PC-3 (cell line): Measurements from ENCODE around the gene HBP1. TPM values are rescaled to one million over a fixed set of nuclear protein-coding genes. Genes with fewer than 3 reads are reported as not detected.

Source experiments
- ATAC-seq: fragments of 200-7000 bp; cut with Tn5 transposase; 2 replicates; pipeline ENCODE4 v1.9.1; 2020; ENCODE audit warnings: mild to moderate bottlenecking, moderate library complexity
- BruUV-seq: library from RNA; stranded (reverse); fragments of 400-500 nt; replicated peaks from 2 replicates; lab custom pipeline; 2021; lab: Mats Ljungman, UMichigan
- CTCF ChIA-PET: fragments of 300-600 bp; sonication (Branson Sonifier 250); formaldehyde crosslinking; loops from one replicate; lab custom pipeline; 2022; ENCODE audit warnings: antibody characterized with exemption; lab: Charles Lee
- POLR2A ChIA-PET: fragments of 300-600 bp; sonication (Branson Sonifier 250); formaldehyde crosslinking; loops from one replicate; lab custom pipeline; 2022; ENCODE audit warnings: antibody characterized with exemption; ENCODE audit not compliant: unreplicated experiment; lab: Charles Lee
- DNase-seq: peaks from one replicate; pipeline ENCODE4 v3.0.0-alpha.2; 2015
- H2AFZ ChIP-seq: fragments of 300-600 bp; sonication (generic); 2 replicates; pipeline ENCODE4 v1.6.0; 2016; ENCODE audit warnings: antibody characterized with exemption, low read length
- H3F3A ChIP-seq: fragments of 300-600 bp; sonication (generic); one replicate; pipeline ENCODE4 v1.6.0; 2017; ENCODE audit warnings: antibody characterized with exemption, low read length, control low read depth, mild to moderate bottlenecking; ENCODE audit not compliant: unreplicated experiment
- H3K27ac ChIP-seq: fragments of 300-600 bp; sonication (generic); 2 replicates; pipeline ENCODE4 v1.5.1; 2016; ENCODE audit warnings: mild to moderate bottlenecking, low read length
- H3K27me3 ChIP-seq: fragments of 300-600 bp; sonication (generic); 2 replicates; pipeline ENCODE4 v1.6.1; 2016; ENCODE audit warnings: low read length, mixed read lengths
- H3K36me3 ChIP-seq: fragments of 300-600 bp; sonication (generic); 2 replicates; pipeline ENCODE4 v1.6.1; 2016; ENCODE audit warnings: low read depth, mixed run types, low read length, mixed read lengths
- H3K4me1 ChIP-seq: fragments of 300-600 bp; sonication (generic); 2 replicates; pipeline ENCODE4 v1.5.1; 2016; ENCODE audit warnings: low read length; ENCODE audit not compliant: insufficient read depth
- H3K4me2 ChIP-seq: fragments of 300-600 bp; sonication (generic); 2 replicates; pipeline ENCODE4 v1.6.0; 2016; ENCODE audit warnings: low read length
- H3K4me3 ChIP-seq: fragments of 300-600 bp; sonication (generic); 2 replicates; pipeline ENCODE4 v1.5.1; 2016; ENCODE audit warnings: mild to moderate bottlenecking, low read length, mixed read lengths
- H3K79me2 ChIP-seq: fragments of 300-600 bp; sonication (generic); 2 replicates; pipeline ENCODE4 v1.6.1; 2017; ENCODE audit warnings: low read length, mixed read lengths
- H3K9ac ChIP-seq: fragments of 300-600 bp; sonication (generic); 2 replicates; pipeline ENCODE4 v1.6.0; 2016; ENCODE audit warnings: mild to moderate bottlenecking, low read length
- H3K9me2 ChIP-seq: fragments of 300-600 bp; sonication (generic); replicated peaks from 2 replicates; pipeline ENCODE4 v1.6.1; 2016; ENCODE audit warnings: mixed run types, low read length, mixed read lengths
- H3K9me3 ChIP-seq: fragments of 300-600 bp; sonication (generic); 2 replicates; pipeline ENCODE4 v1.6.1; 2016; ENCODE audit warnings: low read length, mixed read lengths
- H4K20me1 ChIP-seq: fragments of 300-600 bp; sonication (generic); 2 replicates; pipeline ENCODE4 v1.6.1; 2016; ENCODE audit warnings: low read length, mixed read lengths
- EZH2 ChIP-seq: fragments of 300-600 bp; sonication (generic); IDR thresholded peaks from one replicate; pipeline ENCODE4 v1.6.1; 2017; ENCODE audit warnings: antibody characterized with exemption, mild to moderate bottlenecking, low read length; ENCODE audit not compliant: unreplicated experiment
- EZH2phosphoT487 ChIP-seq: fragments of 300-600 bp; sonication (generic); IDR thresholded peaks from 2 replicates; pipeline ENCODE4 v1.6.1; 2018; ENCODE audit warnings: mild to moderate bottlenecking, antibody characterized with exemption, low read length, borderline replicate concordance
- intact Hi-C: fragments of 100-400 bp; cut with micrococcal nuclease; formaldehyde crosslinking; loops from 2 replicates; pipeline ENCODE4 v1.9.0; 2023
- total RNA-seq: library from RNA; depleted of rRNA; stranded (reverse); fragments of >200 nt; gene quantifications from 2 replicates; pipeline ENCODE4 v1.2.3, GENCODE V29; 2014
- TF ChIP-seq, protein P1 (sequence below): fragments of 300-600 bp; sonication (generic); conservative IDR thresholded peaks from 2 replicates; pipeline ENCODE4 v1.5.1; 2017; ENCODE audit warnings: antibody characterized with exemption, low read depth, mild to moderate bottlenecking, low read length

HBP1 gene
- total RNA-seq, 1 experiment from 2014 or later: 13.0 TPM

DNA sequence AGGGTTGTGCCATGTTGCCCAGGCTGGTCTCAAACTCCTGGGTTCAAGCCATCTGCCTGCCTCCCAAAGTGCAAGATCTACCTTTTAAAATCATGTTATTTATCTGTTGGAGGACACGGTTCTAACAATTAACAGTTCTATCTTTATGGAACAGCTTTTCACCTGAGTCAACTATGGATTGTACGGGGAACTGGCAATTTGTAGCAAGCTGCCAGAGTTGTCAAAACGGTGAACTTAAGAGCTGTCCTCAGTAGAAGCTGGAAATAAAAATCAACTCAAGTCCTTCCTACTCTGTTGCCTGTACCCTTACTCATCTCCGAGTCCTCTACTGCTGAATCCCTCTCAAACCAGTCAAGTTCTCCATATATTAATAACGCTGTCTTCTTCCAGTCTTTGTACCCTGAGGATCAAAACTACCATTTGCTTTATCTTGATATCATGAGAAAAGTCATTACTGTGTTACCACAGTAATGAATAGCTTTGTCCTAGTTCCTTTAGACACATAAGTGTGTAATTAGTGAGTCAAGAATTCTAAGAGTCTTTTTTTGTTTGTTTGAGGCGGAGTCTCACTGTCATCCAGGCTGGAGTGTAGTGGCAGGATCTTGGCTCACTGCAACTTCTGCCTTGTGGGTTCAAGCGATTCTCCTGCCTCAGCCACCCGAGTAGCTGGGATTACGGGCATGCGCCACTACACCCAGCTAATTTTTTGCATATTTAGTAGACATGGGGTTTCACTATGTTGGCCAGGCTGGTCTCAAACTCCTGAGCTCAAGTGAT, 28.2 kb downstream of the HBP1 start:
- intact Hi-C loops: no loop called here
- CTCF ChIA-PET: interaction anchor here (0.7 kb wide), 1 partner anchor 50 kb away, joined by 3 read pairs; no protein-coding TSS in a partner anchor
- POLR2A ChIA-PET: no interaction called here

DNA sequence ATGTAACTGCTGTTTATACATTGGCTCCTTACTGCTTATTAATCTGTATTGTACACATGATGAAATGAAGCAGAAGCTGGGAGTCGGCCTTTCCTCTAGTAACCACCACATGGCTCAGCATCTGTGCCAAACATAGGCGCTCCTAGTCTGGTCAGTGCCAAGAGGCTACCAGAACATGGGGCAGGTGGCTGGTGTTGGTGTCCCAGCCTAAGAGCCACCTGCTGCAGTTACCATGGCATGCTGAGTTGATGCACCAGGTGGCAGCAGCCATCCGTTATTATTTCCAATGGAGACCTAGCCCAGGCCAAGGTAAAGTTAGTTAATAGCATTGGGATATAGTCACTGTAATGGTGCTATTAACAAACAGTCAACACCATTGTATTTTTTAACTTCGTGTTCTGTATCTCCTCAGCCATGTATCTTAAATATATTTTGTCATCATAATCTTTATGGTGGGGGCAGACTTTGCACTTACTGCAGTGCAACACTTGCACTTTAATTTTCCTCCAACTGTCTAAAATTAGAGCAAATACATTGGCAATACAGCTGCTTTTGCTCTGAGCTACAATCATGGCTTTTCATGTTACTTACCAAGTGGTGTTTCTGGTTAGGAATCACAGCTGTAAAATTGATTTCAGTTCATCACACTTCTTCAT, 33.1 kb downstream of the HBP1 start:
- ATAC-seq (peak; percentile 87), DNase-seq (peak; percentile 80)
- Histone ChIP-seq H2AFZ (no peak overlapping the region), H3K27ac (no peak overlapping the region), H3K9me3 (no peaks in the 10 kb centered on the region), H4K20me1 (no peaks in the 10 kb centered on the region), H3K4me1 (peaks cover 11% of the 10 kb centered on the region), H3F3A (no peaks in the 10 kb centered on the region), H3K9me2 (no peaks in the 10 kb centered on the region), H3K4me3 (no peak overlapping the region), H3K9ac (no peak overlapping the region), H3K27me3 (no peaks in the 10 kb centered on the region), H3K36me3 (peaks cover 5% of the 10 kb centered on the region), H3K79me2 (no peaks in the 10 kb centered on the region), H3K4me2 (no peak overlapping the region)
- BruUV-seq: TSS peak; percentile 10
- no peak for TF ChIP-seq EZH2
- TF ChIP-seq, protein P1, sequence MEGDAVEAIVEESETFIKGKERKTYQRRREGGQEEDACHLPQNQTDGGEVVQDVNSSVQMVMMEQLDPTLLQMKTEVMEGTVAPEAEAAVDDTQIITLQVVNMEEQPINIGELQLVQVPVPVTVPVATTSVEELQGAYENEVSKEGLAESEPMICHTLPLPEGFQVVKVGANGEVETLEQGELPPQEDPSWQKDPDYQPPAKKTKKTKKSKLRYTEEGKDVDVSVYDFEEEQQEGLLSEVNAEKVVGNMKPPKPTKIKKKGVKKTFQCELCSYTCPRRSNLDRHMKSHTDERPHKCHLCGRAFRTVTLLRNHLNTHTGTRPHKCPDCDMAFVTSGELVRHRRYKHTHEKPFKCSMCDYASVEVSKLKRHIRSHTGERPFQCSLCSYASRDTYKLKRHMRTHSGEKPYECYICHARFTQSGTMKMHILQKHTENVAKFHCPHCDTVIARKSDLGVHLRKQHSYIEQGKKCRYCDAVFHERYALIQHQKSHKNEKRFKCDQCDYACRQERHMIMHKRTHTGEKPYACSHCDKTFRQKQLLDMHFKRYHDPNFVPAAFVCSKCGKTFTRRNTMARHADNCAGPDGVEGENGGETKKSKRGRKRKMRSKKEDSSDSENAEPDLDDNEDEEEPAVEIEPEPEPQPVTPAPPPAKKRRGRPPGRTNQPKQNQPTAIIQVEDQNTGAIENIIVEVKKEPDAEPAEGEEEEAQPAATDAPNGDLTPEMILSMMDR: peak; percentile 81
- POLR2A ChIA-PET: interaction anchor here (0.6 kb wide), 1 partner anchor 1332 kb away, joined by 4 read pairs; no protein-coding TSS in a partner anchor
- CTCF ChIA-PET: interaction anchor here (0.6 to 1.0 kb wide), 3 partner anchors 171 to 261 kb away, joined by 3 to 4 read pairs (median 3); no protein-coding TSS in a partner anchor
- intact Hi-C loops: loop anchor here (1.0 to 5.0 kb wide), 6 partner anchors 110 to 523 kb away; no protein-coding TSS in a partner anchor

More for the DNA sequence above, 28.2 kb downstream of the HBP1 start:
- no peak overlapping the region for H3K9ac ChIP-seq
- H3K27ac ChIP-seq: peak overlapping the region; percentile 45; the same call in 1 of the 2 replicates
- no peak overlapping the region for H2AFZ ChIP-seq
- BruUV-seq: no TSS peak
- peaks cover 7% of the 10 kb centered on the region; the same call in 1 of the 2 replicates for H3K36me3 ChIP-seq
- H4K20me1 ChIP-seq: no peaks in the 10 kb centered on the region
- no peaks in the 10 kb centered on the region for H3K79me2 ChIP-seq
- H3K27me3 ChIP-seq: no peaks in the 10 kb centered on the region
- no peak overlapping the region for H3K4me3 ChIP-seq
- DNase-seq (peak; percentile 52), ATAC-seq (peak; percentile 82)
- no peaks in the 10 kb centered on the region for H3F3A ChIP-seq
- peaks cover 14% of the 10 kb centered on the region for H3K4me1 ChIP-seq
- H3K9me3 ChIP-seq: no peaks in the 10 kb centered on the region
- TF ChIP-seq EZH2: no peak
- no peak for TF ChIP-seq EZH2phosphoT487
- TF ChIP-seq, protein P1: no peak
- H3K9me2 ChIP-seq: no peaks in the 10 kb centered on the region
- H3K4me2 ChIP-seq: peak overlapping the region; percentile 29; the same call in 1 of the 2 replicates
